ENCODE data around the gene RNF141. TPM values are rescaled to one million over a fixed set of nuclear protein-coding genes. Genes with fewer than 3 reads are reported as not detected.
A peak's percentile ranks its signal among the peaks of the same experiment; 100 is the strongest.

The RNF141 gene
- total RNA-seq, 1 donor from 2014 or later: 30.0 TPM

- no peak for TF ChIP-seq CTCF (IDR thresholded peaks at IDR 0.05)
- Mint-ChIP-seq H3K4me1 (ENCODE audit: unreplicated experiment) (peaks cover 52% of the 10 kb centered on the region), H3K9me3 (ENCODE audit: unreplicated experiment) (no peaks in the 10 kb centered on the region)
Observed at GRCh38 chr11:10534316-10534715, 6.7 kb downstream of the RNF141 start.

DNA sequence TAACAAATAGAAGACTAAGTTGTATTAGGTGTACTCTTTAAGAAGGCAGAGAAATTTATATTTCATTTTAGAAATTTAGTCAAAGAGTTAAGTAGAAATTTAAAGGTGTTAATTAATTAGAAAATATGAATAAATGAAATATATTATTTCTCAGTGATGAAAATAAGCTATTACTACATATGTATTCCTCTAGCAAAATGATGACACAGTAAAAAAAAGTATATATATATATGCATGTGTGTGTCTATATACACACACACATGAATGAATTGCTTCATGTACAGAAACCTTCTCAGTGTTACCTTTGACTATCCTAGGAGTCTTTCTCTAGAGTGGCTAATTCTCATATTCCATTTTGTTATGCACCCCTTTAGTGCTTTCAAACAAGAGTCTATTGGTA, 7.7 kb downstream of the RNF141 start:
- Mint-ChIP-seq H3K4me3 (ENCODE audit: unreplicated experiment) (no peak overlapping the region), H3K27me3 (ENCODE audit: unreplicated experiment) (no peaks in the 10 kb centered on the region), H3K9me3 (ENCODE audit: unreplicated experiment) (no peaks in the 10 kb centered on the region), H3K4me1 (ENCODE audit: unreplicated experiment) (peaks cover 52% of the 10 kb centered on the region), H3K27ac (ENCODE audit: unreplicated experiment) (no peak overlapping the region), H3K36me3 (ENCODE audit: unreplicated experiment) (peaks cover 28% of the 10 kb centered on the region)
- no peak for DNase-seq (ENCODE audit: extremely low spot score, unreplicated experiment)
- TF ChIP-seq CTCF (IDR thresholded peaks at IDR 0.05): no peak

More at GRCh38 chr11:10534316-10534715, 6.7 kb downstream of the RNF141 start:
- Mint-ChIP-seq H3K4me3 (ENCODE audit: unreplicated experiment) (no peak overlapping the region), H3K36me3 (ENCODE audit: unreplicated experiment) (peaks cover 28% of the 10 kb centered on the region), H3K27me3 (ENCODE audit: unreplicated experiment) (no peaks in the 10 kb centered on the region), H3K27ac (ENCODE audit: unreplicated experiment) (no peak overlapping the region)
- no peak for DNase-seq (ENCODE audit: extremely low spot score, unreplicated experiment)

DNA sequence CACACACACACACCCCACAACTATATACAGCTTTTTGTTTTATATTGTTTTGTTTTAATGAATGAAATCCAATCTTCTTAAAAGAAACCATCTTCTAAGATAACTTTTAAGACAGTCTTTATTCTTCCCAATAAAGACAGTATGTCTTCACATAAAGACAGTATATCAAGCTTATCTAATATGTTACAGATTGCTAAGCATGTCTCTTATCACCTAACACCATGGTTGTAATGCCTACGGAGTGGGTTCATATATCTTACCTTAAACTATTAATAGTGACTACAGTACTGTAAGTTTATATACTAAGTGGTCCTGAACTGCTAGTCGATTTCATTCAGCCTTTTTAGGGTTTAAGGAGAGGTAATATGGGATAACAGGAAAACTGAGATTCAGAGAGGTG, 8.5 kb downstream of the RNF141 start:
- Mint-ChIP-seq H3K27ac (ENCODE audit: unreplicated experiment) (no peak overlapping the region), H3K4me1 (ENCODE audit: unreplicated experiment) (peaks cover 51% of the 10 kb centered on the region), H3K27me3 (ENCODE audit: unreplicated experiment) (no peaks in the 10 kb centered on the region), H3K4me3 (ENCODE audit: unreplicated experiment) (no peak overlapping the region), H3K36me3 (ENCODE audit: unreplicated experiment) (peaks cover 28% of the 10 kb centered on the region), H3K9me3 (ENCODE audit: unreplicated experiment) (no peaks in the 10 kb centered on the region)
- DNase-seq (ENCODE audit: extremely low spot score, unreplicated experiment): no peak
- no peak for TF ChIP-seq CTCF (IDR thresholded peaks at IDR 0.05)

DNA sequence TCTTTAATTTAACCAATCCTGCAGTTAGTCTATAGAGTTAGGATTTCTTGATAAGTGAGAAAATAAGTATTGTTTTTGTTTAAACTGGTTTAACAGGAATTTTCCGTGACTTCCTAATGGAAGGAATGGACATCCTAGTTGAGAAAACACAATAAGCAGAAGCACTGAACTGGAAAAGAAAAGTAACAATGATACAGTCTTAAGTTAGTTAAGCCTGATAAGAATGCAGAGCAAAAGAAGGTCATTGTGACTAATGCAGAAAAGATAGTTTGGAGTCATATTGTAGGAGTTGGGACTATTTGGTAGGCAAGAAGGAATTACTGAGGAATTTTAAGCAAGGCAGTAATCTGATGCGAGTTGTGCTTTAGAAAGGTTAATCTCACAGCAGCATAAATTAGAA, 11.7 kb downstream of the RNF141 start:
- Mint-ChIP-seq H3K27ac (ENCODE audit: unreplicated experiment) (peak overlapping the region; percentile 72), H3K4me1 (ENCODE audit: unreplicated experiment) (peaks cover 49% of the 10 kb centered on the region), H3K36me3 (ENCODE audit: unreplicated experiment) (peaks cover 44% of the 10 kb centered on the region), H3K9me3 (ENCODE audit: unreplicated experiment) (no peaks in the 10 kb centered on the region), H3K27me3 (ENCODE audit: unreplicated experiment) (no peaks in the 10 kb centered on the region), H3K4me3 (ENCODE audit: unreplicated experiment) (no peak overlapping the region)
- no peak for TF ChIP-seq CTCF (IDR thresholded peaks at IDR 0.05)
- DNase-seq (ENCODE audit: extremely low spot score, unreplicated experiment): no peak

DNA sequence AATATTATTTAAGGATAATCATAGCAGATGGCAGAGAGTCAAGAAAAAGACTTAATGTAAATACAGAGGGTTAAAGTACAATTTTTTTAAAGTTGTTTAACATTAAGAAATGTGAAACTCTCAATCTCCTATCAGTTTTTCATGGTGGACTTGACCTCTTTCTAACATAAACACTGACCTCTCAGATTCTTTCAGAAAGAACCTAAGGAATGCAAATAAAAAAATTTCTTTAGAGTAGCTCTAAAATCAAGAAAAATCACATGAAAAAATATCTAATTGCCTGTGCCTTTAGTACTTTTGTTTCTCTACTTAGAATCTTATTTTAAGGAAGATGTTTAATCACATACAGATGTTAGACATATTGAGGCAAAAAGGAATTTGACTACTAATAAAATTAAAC, 12.9 kb downstream of the RNF141 start:
- Mint-ChIP-seq H3K9me3 (ENCODE audit: unreplicated experiment) (no peaks in the 10 kb centered on the region), H3K4me1 (ENCODE audit: unreplicated experiment) (peaks cover 49% of the 10 kb centered on the region), H3K36me3 (ENCODE audit: unreplicated experiment) (peaks cover 43% of the 10 kb centered on the region), H3K27me3 (ENCODE audit: unreplicated experiment) (no peaks in the 10 kb centered on the region), H3K4me3 (ENCODE audit: unreplicated experiment) (peak overlapping the region; percentile 19), H3K27ac (ENCODE audit: unreplicated experiment) (peak overlapping the region; percentile 72)
- TF ChIP-seq CTCF (IDR thresholded peaks at IDR 0.05): no peak
- DNase-seq (ENCODE audit: extremely low spot score, unreplicated experiment): no peak
